Muscle of back (tissue), 11 donors: ENCODE measurements around the gene MSRB2. TPM values are rescaled to one million over a fixed set of nuclear protein-coding genes. Genes with fewer than 3 reads are reported as not detected.
A peak's percentile ranks its signal among the peaks of the same experiment; 100 is the strongest.

Source experiments
- DNase-seq, 3 donors: peaks; one replicate each; pipeline versions ENCODE4 v3.0.0 to v3.0.0-alpha.2; 2013
- polyA plus RNA-seq, 10 donors: library from polyadenylated mRNA; unstranded; fragments of 120-200 nt; gene quantifications; one replicate each; pipeline ENCODE4 v1.2.1, GENCODE V29; 2013; ENCODE audit not compliant: insufficient read length in 10 of 10

The MSRB2 gene
- polyA plus RNA-seq, 10 donors = 52.8 to 69.4 (median 55.5) TPM

- peak in 2 of 3 donors; percentile 6 to 11 for DNase-seq
Observed at GRCh38 chr10:23157691-23158369, 62.5 kb downstream of the MSRB2 start.

- DNase-seq = peak; percentile 41 to 73 (median 63)
Observed at GRCh38 chr10:23158370-23158769, 63.0 kb downstream of the MSRB2 start.

DNA sequence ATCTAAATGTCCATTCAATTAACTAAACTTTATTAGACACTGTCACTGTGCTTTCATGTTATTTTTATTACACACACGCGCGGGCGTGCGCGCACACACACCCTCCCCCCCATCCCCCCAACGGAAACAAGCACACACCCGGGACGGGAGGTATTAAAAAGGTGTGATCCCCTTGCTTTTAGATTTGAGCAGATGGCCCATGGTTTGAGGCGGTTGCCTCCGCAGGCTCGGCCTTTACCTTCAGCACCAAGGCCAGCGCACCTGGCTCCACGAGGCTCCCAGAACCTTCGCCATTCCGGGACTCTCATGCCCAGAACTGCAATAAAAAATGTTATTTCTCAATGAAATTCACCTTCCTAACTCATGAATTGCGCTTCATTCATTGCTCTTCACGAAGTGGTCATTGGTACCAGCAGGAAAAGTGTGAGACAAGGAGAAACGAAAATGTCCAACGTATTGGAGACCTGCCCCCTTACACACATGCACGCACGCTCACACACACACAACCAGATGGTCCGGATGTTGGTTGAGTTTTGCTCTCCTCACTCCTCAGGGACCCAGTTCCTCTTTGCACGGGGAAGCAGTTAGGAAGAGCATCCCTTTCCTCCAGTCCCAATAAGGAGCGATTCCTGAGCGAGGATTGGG is 76.0 kb downstream of the MSRB2 start:
- peak; percentile 17 to 66 (median 56) for DNase-seq

Other genes starting within 250 kb of the MSRB2 start
- under 1 TPM in 3 of 10 donors, not detected in 7; 0.12 to 0.18 (median 0.15) TPM for gene ARMC3, start 167.5 kb upstream of the MSRB2 start, polyA plus RNA-seq
- not detected for gene PTF1A, start 96.7 kb downstream of the MSRB2 start, polyA plus RNA-seq
- gene C10orf67, start 249.2 kb downstream of the MSRB2 start, polyA plus RNA-seq = under 1 TPM; 0.17 to 0.26 (median 0.19) TPM